Neural cell (in vitro differentiated cells): Measurements from ENCODE around the gene PLA2G15.

Experiments used
- POLR2AphosphoS5 ChIP-seq: IDR thresholded peaks from 2 replicates; pipeline ENCODE4 v1.6.1; 2012
- RAD21 ChIP-seq: fragments of 450-650 bp; conservative IDR thresholded peaks from 2 replicates; pipeline ENCODE4 v1.6.1; 2014; ENCODE audit warnings: antibody characterized with exemption, mild to moderate bottlenecking, moderate library complexity
- TAF1 ChIP-seq: IDR thresholded peaks from 2 replicates; pipeline ENCODE4 v1.6.1; 2012; ENCODE audit warnings: low read depth
- TF ChIP-seq, protein P1 (sequence below): fragments of 450-650 bp; IDR thresholded peaks from 2 replicates; pipeline ENCODE4 v1.5.1; 2014; ENCODE audit warnings: antibody characterized with exemption, mild to moderate bottlenecking, moderate library complexity; ENCODE audit not compliant: poor library complexity, severe bottlenecking

DNA sequence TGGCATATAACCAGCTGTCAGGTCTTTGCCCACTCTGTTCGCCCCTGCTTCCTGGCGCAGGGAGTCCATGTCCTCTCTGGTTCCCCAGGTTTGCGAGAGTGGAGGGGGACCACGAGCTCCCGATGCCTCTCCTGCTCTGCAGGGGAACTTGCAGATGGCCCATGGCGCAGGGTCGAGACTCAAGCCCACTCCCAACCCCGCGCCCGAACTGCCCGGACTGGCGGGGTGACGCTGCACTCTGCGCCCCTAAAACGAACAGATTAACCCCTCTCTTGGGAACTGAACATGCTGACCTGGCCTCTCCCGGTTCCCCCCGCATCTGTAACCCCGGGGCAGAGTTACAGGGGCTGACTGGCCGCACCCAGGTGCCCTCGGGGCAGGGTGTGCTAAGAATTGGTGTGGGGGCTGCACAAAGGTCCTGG, 681 bp upstream of the PLA2G15 start:
- TF ChIP-seq TAF1 (no peak), RAD21 (no peak), POLR2AphosphoS5 (no peak)
- TF ChIP-seq, protein P1, sequence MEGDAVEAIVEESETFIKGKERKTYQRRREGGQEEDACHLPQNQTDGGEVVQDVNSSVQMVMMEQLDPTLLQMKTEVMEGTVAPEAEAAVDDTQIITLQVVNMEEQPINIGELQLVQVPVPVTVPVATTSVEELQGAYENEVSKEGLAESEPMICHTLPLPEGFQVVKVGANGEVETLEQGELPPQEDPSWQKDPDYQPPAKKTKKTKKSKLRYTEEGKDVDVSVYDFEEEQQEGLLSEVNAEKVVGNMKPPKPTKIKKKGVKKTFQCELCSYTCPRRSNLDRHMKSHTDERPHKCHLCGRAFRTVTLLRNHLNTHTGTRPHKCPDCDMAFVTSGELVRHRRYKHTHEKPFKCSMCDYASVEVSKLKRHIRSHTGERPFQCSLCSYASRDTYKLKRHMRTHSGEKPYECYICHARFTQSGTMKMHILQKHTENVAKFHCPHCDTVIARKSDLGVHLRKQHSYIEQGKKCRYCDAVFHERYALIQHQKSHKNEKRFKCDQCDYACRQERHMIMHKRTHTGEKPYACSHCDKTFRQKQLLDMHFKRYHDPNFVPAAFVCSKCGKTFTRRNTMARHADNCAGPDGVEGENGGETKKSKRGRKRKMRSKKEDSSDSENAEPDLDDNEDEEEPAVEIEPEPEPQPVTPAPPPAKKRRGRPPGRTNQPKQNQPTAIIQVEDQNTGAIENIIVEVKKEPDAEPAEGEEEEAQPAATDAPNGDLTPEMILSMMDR, result no peak
